GM18519 (cell line): ENCODE measurements around the gene MPPED1.

ENCODE experiments used
- ATAC-seq: cut with Tn5 transposase; IDR thresholded peaks from one replicate; pipeline ENCODE4 v1.9.1; 2021; ENCODE audit warnings: mild to moderate bottlenecking, moderate library complexity; ENCODE audit not compliant: unreplicated experiment, low FRiP score

MPPED1 gene

GRCh38 chr22:43534916-43535315, 123.1 kb downstream of the MPPED1 start:
- ATAC-seq: no peak

GRCh38 chr22:43535336-43535735, 123.5 kb downstream of the MPPED1 start:
- no peak for ATAC-seq

DNA sequence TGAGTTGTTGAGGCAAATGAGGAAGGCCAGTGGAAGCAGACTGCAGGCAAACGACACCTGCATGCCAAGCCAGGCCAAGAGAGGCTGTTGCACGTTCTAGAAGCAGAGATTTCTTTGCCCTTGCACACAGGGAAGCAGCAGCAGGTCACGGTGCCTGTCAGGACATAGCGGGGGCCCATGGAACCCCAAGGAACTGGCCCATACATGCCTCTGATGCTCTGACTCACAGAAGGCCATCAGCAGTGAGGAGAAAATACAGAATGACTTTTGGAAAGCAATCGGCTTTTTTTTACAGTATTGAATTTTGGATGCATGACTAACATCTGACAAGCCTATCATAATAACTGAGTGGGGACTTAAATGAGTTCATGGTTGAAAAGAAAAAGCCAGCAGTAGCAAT, 123.9 kb downstream of the MPPED1 start:
- ATAC-seq: no peak

DNA sequence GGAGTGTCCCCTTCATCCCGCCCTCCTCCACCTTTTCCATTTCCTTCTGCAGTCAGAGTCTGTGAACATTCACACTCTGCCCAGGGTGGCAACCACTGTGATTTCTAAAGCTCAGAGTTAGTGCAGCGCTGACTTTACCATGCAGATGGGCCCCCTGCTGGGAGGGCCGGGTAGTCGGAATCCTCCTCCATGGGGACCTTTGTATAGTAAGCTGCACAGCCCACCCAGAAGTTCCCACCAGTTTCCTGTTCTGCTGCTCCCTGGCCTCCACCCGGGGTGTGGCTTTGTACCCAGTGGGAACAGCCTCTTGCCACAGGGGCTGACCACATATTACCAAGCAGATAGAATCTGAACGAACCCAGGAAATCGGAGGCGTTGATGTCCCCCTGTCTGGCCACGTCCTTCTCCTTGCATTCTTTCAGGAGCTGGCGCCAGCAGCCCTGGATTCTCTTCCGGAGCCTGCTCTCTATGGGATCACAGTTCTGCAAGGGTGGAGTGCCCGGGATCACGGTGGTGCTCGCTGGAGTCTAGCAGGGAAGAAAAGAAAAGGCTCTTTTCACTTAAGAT, 125.3 kb downstream of the MPPED1 start:
- no peak for ATAC-seq

DNA sequence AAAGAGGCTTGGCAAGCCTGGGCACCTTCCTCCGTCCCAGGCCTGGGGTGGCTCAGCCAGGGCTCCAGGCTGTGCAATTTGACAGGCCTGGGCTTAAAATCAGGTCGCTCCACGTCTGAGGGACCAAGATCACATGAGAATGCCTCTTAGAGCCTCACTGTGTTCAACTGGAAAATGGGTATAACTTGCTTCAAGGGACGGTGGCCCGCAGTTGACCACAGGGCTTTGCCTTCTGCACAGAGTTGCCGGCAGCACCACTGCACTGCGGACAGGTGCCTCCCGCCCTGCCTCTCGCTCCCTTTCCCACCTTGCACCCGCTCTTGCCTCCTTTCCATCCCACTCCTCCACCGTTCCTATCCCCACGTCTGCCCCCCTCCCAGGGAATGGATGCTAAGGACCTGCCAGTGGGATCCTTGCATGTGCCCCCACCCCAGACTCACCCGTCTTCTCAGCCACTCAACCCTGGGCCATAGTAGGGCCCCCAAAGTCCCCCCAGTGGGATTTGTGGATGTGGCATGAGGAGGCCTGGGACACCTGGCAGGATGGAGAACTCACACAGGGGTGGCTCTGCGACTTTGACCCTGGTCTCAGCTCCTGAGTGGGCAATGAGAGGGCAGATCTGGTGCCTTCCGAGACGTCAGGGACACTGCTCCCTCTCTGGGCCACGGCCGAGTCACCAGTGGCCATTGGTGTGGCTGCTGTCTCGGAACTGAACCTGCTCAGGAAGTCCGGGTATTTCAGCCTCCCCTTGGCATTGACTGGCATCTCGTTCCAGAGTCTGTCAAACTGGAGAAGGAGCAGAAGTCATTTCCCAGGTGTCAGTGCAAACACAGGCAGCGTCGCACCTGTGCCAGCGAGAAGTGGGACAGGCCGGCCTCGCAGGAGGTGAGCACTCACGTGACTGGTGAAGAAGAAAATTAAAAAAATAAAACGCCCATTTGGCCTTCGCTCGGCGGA, 128.0 kb downstream of the MPPED1 start:
- ATAC-seq: no peak

DNA sequence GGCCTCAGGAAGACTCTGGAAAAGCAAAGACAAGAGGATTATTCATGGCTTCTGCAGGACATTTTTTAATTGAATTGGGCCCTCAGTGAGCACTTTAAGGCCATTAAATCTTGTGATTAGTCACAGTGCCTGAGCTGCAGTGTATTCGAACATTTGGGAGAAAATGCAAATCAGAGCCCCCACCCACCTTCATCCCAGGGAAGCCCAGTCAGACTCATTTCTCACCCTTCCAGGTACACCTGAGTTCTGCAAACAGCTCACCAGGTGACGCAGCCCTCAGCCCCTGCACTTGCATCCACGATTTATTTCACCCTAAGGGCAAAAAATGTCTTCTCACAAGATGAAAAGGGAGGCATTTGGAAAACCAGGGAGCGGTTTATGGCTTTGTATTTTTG, 128.7 kb downstream of the MPPED1 start:
- no peak for ATAC-seq

GRCh38 chr22:43541022-43541421, 129.2 kb downstream of the MPPED1 start:
- ATAC-seq: no peak

- no peak for ATAC-seq
Observed at GRCh38 chr22:43541462-43542407, 129.9 kb downstream of the MPPED1 start.

- ATAC-seq: no peak
Observed at GRCh38 chr22:43542681-43543521, 131.1 kb downstream of the MPPED1 start.

DNA sequence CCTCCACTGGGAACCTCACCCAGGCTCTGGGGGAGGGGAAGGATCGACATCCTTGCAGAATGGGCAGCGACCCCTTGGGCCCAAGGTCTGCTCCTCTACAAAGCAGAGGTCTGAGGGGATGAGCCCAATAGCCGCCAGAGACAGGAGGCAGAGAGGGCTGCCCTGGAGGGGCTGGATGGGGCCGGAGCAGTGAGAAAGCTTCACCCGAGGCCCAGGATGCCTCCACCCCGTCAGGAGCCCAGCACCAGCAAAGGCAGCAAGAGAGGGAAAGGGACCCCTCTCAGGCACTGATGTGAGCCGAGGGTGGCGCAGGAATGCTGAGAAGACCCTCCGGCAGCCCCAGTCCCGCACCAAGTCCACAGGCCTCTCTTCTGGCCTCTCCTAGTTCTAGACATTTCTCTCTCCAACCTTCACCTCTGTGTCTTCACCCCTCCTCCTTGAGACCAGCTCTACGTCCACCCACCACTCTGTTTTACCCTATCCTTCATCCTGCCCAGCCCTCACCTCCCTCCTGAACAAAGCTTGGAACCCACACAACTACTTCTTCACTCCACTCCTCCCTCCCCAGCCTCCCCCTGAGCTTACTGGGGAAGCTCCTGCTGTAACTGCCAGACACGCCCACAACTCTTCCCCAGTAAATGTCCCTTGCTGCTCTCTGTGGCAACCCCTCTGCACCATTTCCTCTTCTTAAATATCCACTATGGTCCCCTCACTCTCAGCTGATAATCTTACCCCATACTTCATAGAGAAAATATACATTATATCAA, 131.9 kb downstream of the MPPED1 start:
- ATAC-seq: no peak

DNA sequence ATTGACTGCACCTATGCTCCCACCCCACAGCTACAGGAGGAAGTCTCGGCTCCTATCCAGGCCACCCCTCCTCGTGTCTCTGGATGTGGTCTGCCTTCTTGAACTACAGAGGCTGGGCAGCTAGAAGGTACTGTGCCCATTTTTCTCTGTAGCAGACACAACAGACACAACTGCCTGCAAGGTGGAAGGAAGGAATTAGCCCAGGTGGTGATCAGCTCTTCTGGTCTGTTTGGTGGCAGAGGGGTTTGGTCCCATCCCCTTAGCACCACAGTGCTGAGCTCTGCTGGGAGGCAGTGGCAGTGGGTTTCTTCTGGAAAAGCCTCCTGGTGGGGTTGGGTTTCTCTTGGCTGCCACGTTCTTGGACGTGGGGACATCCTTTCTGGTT, 132.5 kb downstream of the MPPED1 start:
- no peak for ATAC-seq

- ATAC-seq: no peak
Observed at GRCh38 chr22:43546186-43546585, 134.4 kb downstream of the MPPED1 start.

DNA sequence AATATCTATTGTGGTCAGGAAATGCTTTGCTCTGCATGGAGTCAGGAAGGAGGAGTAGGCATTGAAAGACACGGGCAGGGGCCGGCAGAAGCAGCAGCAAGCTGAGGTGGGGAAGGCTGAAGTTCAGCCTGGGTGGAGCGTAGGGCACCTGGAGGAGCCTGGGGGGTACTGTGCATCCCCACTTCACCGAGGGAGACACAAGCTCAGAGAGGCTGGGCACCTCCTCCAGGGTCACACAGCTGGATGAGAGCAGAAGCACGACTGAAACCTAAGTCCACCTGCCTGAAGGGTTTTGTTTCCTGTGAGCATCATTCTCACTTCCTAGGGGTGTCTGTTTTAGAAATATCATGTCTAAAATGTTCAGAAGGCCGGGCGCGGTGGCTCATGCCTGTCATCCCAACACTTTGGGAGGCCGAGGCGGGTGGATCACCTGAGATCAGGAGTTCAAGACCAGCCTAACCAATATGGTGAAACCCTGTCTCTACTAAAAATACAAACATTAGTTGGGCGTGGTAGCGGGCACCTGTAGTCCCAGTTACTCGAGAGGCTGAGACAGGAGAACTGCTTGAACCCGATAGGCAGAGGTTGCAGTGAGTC, 138.3 kb downstream of the MPPED1 start:
- ATAC-seq: no peak

- no peak for ATAC-seq
Observed at GRCh38 chr22:43550672-43551071, 138.9 kb downstream of the MPPED1 start.

DNA sequence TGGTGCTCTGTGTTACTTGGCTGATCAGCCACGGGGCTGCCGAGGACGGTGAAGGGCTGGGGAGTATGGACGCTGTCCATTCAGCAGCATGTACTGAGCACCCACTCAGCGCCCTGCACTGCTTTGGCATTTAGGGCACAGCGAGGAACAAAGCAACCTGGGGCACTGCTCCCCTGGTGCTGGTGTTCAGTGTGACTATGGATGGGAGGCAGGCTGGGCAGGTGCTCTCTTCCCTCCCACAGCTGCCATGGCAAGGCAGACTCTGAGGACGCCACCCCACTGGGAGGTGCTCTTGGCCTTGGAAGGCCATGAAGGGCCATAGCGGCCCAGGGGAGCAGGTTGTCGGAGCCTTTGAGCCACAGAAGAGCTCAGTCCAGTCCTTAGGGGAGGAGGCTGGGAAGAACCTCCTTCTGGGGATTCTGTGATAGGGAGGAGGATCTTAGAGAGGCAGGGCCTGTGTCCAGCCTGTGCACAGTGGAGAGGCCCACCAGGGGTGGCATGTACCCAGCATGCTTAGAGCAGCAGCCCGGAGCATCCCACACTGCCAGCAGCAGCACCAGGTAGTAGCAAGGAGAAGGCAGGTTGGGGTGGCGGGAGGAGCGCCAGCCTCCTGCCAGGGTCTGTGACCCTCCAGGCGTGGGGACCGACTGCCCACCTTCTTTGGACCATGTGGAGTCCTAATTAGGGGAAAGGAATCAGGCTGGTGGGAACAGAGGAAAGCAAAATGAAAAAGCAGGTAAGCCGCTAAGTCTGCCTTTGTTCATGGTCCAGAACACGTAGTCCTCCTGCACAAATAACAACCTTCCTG, 141.8 kb downstream of the MPPED1 start:
- no peak for ATAC-seq

GRCh38 chr22:43554259-43554636, 142.4 kb downstream of the MPPED1 start:
- ATAC-seq: no peak

GRCh38 chr22:43554694-43555365, 143.0 kb downstream of the MPPED1 start:
- ATAC-seq: no peak
